Fibroblast of pulmonary artery (primary cell): ENCODE data around the gene VWF.

ENCODE experiments used
- DNase-seq: peaks from one replicate; pipeline ENCODE4 v3.0.0-alpha.2; 2010; ENCODE audit warnings: low read depth
- H3K4me3 ChIP-seq: replicated peaks from 2 replicates; pipeline ENCODE4 v1.5.1; 2011; ENCODE audit warnings: low read depth, mild to moderate bottlenecking, control low read depth, low read length, moderate library complexity
- CTCF ChIP-seq: IDR thresholded peaks from 2 replicates; pipeline ENCODE4 v1.5.1; 2011; ENCODE audit warnings: mild to moderate bottlenecking, control low read depth, low read length, inconsistent platforms; ENCODE audit errors: missing control alignments

Gene VWF

GRCh38 chr12:6076776-6077691 is 47.4 kb downstream of the VWF start:
- H3K4me3 ChIP-seq: no peak overlapping the region
- no peak for DNase-seq
- TF ChIP-seq CTCF: no peak

GRCh38 chr12:6076346-6076745 is 48.1 kb downstream of the VWF start:
- no peak for TF ChIP-seq CTCF
- DNase-seq: peak; percentile 40
- H3K4me3 ChIP-seq: no peak overlapping the region

- TF ChIP-seq CTCF: no peak
- DNase-seq: no peak
- H3K4me3 ChIP-seq: no peak overlapping the region
Observed at GRCh38 chr12:6074979-6075585, 49.4 kb downstream of the VWF start.

- no peak overlapping the region for H3K4me3 ChIP-seq
- no peak for TF ChIP-seq CTCF
- no peak for DNase-seq
Observed at GRCh38 chr12:6074427-6074826, 50.0 kb downstream of the VWF start.

- TF ChIP-seq CTCF: no peak
- no peak for DNase-seq
- no peak overlapping the region for H3K4me3 ChIP-seq
Observed at GRCh38 chr12:6073426-6073825, 51.0 kb downstream of the VWF start.

GRCh38 chr12:6072302-6072752 is 52.1 kb downstream of the VWF start:
- peak; percentile 68 for TF ChIP-seq CTCF
- no peak overlapping the region for H3K4me3 ChIP-seq
- peak; percentile 96 for DNase-seq
